Uterus (tissue), 2 donors: ENCODE results near the gene AURKA.

Experiments used
- CTCF ChIP-seq, 4 experiments: fragments of 200-600 bp in 2 of 4; fragments of 450-650 bp in 2 of 4; sonication (generic) in 2 of 4; IDR thresholded peaks; one replicate each; pipeline ENCODE4 v1.5.1; 2016 to 2019; ENCODE audit warnings: antibody characterized with exemption in 4 of 4, mild to moderate bottlenecking in 2 of 4, moderate library complexity in 1 of 4
- POLR2A ChIP-seq, 2 donors: fragments of 450-650 bp; IDR thresholded peaks; one replicate each; pipeline ENCODE4 v1.6.1; 2016; ENCODE audit warnings: antibody characterized with exemption in 2 of 2, mild to moderate bottlenecking in 1 of 2, moderate library complexity in 1 of 2

- no peak for TF ChIP-seq POLR2A (IDR thresholded peaks at IDR 0.05)
- no peak for TF ChIP-seq CTCF (IDR thresholded peaks at IDR 0.05)
These were observed 25.9 kb upstream of the AURKA start for GRCh38 chr20:56417911-56418310.
